Measurements from ENCODE around the gene IL2RG.
A peak's percentile ranks its signal among the peaks of the same experiment; 100 is the strongest.

IL2RG gene

GRCh38 chrX:71111141-71111843 is at the start of gene IL2RG:
IL2RG (minus strand) TSS chrX:71111577; CDS start chrX:71111539, 38 bp downstream.
- DNase-seq = peak; percentile 81

- no peak for DNase-seq
Observed at GRCh38 chrX:71160475-71160874, 49.1 kb upstream of the IL2RG start.

GRCh38 chrX:71159335-71159734 is 48.0 kb upstream of the IL2RG start:
- DNase-seq = no peak

DNA sequence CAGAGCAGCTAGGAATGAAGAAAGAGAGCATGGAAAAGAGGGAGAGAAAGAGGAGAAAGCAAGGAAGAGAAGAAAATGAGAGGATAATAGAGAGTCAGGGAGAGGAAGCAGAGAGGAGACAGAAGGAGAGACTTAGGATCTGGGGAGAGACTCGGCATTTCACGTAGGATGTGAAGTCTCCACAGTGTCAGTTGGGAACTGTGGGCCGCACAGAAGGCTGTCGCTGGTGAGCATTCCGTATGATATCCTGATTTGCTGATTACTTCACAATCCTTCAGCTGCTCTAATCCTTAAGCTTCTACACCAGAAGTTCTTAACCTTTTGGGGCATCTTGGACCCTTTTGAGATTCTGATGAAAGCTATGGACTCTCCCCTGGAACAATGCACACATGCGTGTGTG is 47.2 kb upstream of the IL2RG start:
- DNase-seq = no peak

DNA sequence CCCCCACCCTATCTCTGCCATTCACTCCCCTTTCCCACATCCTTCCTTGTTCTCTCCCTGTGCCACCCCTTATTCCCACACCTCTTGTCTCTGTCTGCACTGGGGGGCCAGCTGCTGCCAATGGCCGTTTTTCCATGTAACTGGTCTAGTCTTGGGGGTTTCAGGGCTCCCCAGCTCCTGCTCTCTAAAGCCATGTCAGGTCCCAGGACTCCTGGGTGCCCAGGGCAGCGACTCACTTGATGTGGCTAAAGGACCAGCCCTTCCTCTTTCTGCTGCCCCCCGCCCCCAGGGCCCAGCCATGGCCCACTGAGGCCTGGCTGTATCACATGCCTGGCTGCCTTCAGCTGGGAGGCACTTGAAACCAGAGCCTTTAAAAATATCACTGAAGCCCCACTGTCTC is 43.3 kb upstream of the IL2RG start:
- DNase-seq = no peak

DNA sequence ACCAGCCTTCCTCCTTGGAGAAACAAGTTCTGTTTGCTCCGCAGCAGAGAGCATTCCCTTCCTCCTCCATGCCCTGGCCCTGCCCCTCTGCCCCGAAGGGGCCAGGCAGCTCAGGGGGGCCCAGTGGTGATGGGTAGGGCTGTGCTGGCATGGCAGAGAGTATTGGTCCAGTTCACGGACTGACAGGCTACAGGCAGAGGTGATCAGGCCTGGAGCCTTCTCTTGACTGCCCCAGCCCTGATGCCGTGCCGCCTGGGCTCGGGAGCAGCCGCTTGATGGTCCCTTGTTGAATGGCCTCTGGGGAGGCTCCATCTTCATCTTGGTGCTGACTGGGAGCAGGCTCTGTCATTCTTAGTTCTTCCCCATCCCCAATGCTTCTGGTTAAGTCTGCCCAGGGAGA is 42.8 kb upstream of the IL2RG start:
- no peak for DNase-seq

GRCh38 chrX:71151366-71151765 is 40.0 kb upstream of the IL2RG start:
- no peak for DNase-seq

- no peak for DNase-seq
Observed at GRCh38 chrX:71148278-71148663, 36.9 kb upstream of the IL2RG start.

- no peak for DNase-seq
Observed at GRCh38 chrX:71147496-71148277, 36.3 kb upstream of the IL2RG start.

- DNase-seq = no peak
Observed at GRCh38 chrX:71144651-71145050, 33.3 kb upstream of the IL2RG start, which contains the start of gene NLGN3. NLGN3 (plus strand) TSS chrX:71144841; CDS start chrX:71147750, 2,909 bp downstream.

- no peak for DNase-seq
Observed at GRCh38 chrX:71143508-71143907, 32.1 kb upstream of the IL2RG start.

- DNase-seq = peak; percentile 15
Observed at GRCh38 chrX:71140440-71140839, 29.1 kb upstream of the IL2RG start.

DNA sequence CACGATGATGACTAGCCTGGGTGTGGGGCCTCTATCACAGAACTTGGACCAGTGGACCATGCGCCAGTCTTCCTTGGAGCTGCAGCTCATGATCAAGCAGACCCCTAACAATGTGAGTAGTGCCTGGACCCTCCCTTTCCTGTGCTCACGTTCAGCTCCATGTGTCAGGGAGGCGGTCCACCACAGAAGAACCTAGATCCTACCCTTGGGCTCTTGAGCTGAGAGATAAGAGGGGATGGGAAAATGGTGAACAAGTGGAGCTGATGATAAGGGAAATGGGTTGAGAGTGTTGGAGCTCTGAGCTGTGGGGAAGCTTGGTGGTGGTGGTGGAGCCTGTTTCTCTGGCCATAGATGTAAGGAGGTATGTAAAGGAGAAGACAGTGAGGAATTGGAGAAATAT is 20.1 kb upstream of the IL2RG start:
- no peak for DNase-seq

DNA sequence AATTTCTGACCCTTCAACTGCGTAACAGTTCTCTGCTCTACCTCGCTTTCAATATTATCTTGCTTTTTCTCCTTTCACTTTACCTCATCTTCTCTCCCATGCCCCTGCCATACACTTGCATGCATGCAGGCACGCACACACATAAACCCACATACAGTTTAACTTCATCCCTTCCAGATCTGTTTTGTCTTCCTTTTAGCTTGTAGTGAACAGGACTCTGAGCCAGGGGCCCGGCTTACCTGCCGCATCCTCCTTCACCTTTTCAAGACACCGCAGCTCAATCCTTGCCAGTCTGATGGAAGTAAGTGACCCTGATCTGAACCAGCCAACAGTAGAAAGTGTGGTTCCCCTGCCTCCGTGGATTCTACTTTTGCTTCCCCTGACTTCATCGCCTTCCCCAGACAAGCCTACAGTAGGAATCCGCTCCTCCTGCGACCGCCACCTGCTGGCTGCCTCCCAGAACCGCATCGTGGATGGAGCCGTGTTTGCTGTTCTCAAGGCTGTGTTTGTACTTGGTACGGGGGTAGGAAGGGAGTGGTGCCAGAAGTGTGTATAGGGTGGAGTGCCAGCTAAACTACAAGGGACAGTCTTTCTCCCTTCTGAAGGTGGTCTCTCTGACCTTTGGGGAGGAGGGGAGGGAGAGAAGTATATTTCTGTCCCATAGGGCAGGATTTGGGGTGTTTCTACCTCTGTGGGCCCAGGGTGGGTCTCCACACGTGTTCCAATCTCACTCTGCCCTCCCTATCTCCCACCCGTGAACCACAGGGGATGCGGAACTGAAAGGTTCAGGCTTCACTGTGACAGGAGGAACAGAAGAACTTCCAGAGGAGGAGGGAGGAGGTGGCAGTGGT is 17.8 kb upstream of the IL2RG start:
- DNase-seq = peak; percentile 85

- DNase-seq = no peak
Observed at GRCh38 chrX:71128166-71128833, 16.9 kb upstream of the IL2RG start.

- peak; percentile 19 for DNase-seq
Observed at GRCh38 chrX:71118985-71119535, 7.7 kb upstream of the IL2RG start.

DNA sequence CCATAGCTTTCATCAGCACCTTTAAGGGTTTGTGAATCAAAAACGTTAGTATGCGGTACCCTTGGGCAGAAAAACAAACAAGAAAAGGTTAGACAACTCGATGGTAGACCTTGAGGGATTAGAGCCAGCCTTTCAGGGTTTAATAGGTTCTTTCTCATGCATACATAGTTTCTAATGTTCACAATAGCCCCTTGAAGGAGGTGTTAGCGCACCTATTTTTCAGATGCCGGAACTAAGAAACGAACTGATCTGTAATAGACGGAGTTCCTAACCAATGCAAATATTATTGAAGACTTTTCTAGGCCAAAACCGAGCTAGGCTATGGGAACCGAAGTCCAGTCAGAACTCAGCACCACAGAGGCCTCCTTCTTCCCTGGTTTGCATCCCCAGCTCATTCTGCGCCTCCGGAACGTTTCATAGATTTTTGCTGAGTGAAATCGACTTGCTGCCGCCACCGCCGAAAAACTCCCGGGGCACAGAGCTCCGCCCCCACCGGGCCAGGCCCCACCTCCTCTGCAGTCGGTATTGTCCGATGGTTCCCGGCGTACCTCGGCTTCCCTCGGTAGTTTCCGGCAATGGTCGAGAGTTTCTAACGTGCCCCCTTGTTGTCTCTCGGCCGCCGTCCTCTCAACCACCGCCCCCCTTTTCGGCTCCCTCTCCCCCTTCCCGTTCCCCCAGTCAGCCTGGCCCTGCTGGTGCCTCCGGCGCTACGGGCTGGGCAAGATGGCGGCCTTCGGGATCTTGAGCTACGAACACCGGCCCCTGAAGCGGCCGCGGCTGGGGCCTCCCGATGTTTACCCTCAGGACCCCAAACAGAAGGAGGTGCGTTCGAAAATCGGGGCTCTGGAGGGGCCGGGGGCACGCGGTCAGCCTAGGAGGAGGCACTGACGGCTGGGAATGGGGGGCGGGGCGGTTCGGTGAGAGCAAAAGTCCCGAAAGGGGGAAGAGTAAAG is 6.9 kb upstream of the IL2RG start, which contains the start of gene MED12:
TSS of gene MED12 (plus strand) at position 565 of the 953 bp plus-strand sequence. CDS start at position 724, 159 bp downstream.
- DNase-seq = peak; percentile 86

DNA sequence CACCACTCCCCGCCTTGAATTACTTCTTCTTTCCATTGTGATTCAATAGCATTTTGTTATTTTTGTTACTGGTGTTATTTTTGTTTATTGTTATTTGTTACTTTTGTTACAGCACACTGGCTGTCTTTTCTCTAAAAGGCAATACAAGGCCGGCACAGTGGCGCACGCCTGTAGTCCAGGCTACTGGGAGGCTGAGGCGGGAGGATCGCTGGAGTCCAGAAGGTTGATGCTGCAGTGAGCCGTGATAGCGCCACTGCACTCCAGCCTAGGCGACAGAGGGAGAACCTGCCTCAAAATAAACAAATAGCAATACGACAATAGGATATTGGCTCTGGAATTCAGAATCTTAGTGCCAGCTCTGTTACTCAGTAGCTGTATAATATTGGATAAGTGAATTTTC is 6.0 kb upstream of the IL2RG start:
- DNase-seq = no peak

DNA sequence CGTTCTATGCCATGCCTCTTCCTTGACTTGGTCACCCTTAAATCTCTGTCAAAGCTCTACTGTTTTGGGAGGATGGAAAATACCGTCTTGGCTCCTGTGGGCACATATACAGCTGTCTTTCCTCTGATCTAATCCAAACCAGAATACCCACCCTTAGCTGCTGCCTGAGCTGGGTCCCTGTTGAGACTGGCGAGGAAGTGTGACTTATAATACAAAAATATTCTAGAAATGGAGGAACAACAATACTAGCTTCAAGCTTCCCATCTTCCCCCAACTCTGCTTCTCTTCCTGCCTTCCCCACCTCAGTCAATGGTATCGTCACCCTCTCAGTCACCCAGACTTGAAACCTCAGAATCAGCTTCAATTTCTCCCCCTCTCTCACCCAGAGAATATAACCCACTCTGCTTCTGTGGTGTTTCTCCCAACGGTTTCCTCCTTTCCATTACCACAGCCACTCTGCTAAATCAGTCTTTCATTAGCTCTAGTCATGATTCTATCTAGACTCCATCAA is 599 bp upstream of the IL2RG start:
- peak; percentile 31 for DNase-seq

GRCh38 chrX:71109051-71109450 is 2.3 kb downstream of the IL2RG start:
- DNase-seq = no peak
